ENCODE data around the gene SLC4A8. TPM values are rescaled to one million over a fixed set of nuclear protein-coding genes. Genes with fewer than 3 reads are reported as not detected.

SLC4A8 gene
- polyA plus RNA-seq, 2 of the 4 experiments (the other 2 are of a cell fraction), result 1.1 to 2.3 TPM

GRCh38 chr12:51388069-51388799, 36.4 kb upstream of the SLC4A8 start:
- POLR2A ChIA-PET, result no interaction called here
- FAIRE-seq, result no peak
- CTCF ChIA-PET, result interaction anchor here (1.8 to 1.9 kb wide), 2 partner anchors 17 to 33 kb away, joined by 4 to 9 read pairs; no protein-coding TSS in a partner anchor

GRCh38 chr12:51388846-51389245, 35.8 kb upstream of the SLC4A8 start:
- Histone ChIP-seq H3K4me2 (no peak overlapping the region), H3K4me1 (peaks cover 17% of the 10 kb centered on the region), H3K27ac (no peak overlapping the region; a peak in 1 of 6 replicates), H3K4me3 (no peak overlapping the region), H3K9me3 (no peaks in the 10 kb centered on the region)
- 92% methylated on average over 5 of the region's 5 CpGs for WGBS (ENCODE audit: missing lambda C conversion rate)
- DNase-seq (ENCODE audit: low read depth in 1 of 2, low spot score in 1 of 2), result no peak
- CTCF ChIA-PET, result interaction anchor here (1.2 to 1.9 kb wide), 4 partner anchors 17 to 503 kb away, joined by 3 to 9 read pairs (median 6); no protein-coding TSS in a partner anchor
- no peak for ATAC-seq
- POLR2A ChIA-PET, result no interaction called here
- FAIRE-seq, result no peak
- TF ChIP-seq TP53 (CRISPR knock-in tag; IDR thresholded peaks at IDR 0.05) (no peak), GATA3 (IDR thresholded peaks at IDR 0.05; ENCODE audit: borderline replicate concordance) (no peak), NR3C1 (IDR thresholded peaks at IDR 0.05) (no peak), MYC (IDR thresholded peaks at IDR 0.05; ENCODE audit: borderline replicate concordance, low read length) (no peak), MAX (IDR thresholded peaks at IDR 0.05) (no peak), RFX5 (IDR thresholded peaks at IDR 0.05) (no peak), ELK1 (IDR thresholded peaks at IDR 0.05; ENCODE audit: low read depth, low read length) (no peak), CBX2 (IDR thresholded peaks at IDR 0.05; ENCODE audit: borderline replicate concordance, low read depth) (no peak), SMC3 (IDR thresholded peaks at IDR 0.05) (no peak), NPAS2 (CRISPR knock-in tag; IDR thresholded peaks at IDR 0.05; ENCODE audit: borderline replicate concordance) (no peak), NFE2L2 (conservative IDR thresholded peaks at IDR 0.05; ENCODE audit: low read length) (no peak), MAZ (IDR thresholded peaks at IDR 0.05; ENCODE audit: borderline replicate concordance, low read depth, low read length) (no peak), HEYL (CRISPR knock-in tag; IDR thresholded peaks at IDR 0.05) (no peak), POLR2AphosphoS2 (conservative IDR thresholded peaks at IDR 0.05; ENCODE audit: low read length) (no peak)

More at GRCh38 chr12:51388069-51388799, 36.4 kb upstream of the SLC4A8 start:
- ATAC-seq (peak in 1 of 2 experiments; percentile 5; a peak in 1 of 6 replicates), DNase-seq (ENCODE audit: low read depth in 1 of 2, low spot score in 1 of 2) (peak in 1 of 2 experiments; percentile 31)
- peaks cover 20% of the 10 kb centered on the region for H3K4me1 ChIP-seq
- H3K27ac ChIP-seq, result peak overlapping the region; percentile 21 to 73; a peak in 4 of 6 replicates
- peak overlapping the region; percentile 48 for H3K4me2 ChIP-seq
- no peak overlapping the region for H3K4me3 ChIP-seq
- TF ChIP-seq SREBF2 (IDR thresholded peaks at IDR 0.05) (no peak), RNF2 (IDR thresholded peaks at IDR 0.05; ENCODE audit: borderline replicate concordance, low read depth) (no peak), ZFP36 (IDR thresholded peaks at IDR 0.05; ENCODE audit: borderline replicate concordance, partially characterized antibody) (no peak), CHD2 (IDR thresholded peaks at IDR 0.05; ENCODE audit: low read length, partially characterized antibody) (no peak), HDAC2 (IDR thresholded peaks at IDR 0.05) (no peak), EHF (CRISPR knock-in tag; IDR thresholded peaks at IDR 0.05) (no peak), USF2 (IDR thresholded peaks at IDR 0.05) (no peak), HES2 (IDR thresholded peaks at IDR 0.05) (no peak), POLR2AphosphoS2 (conservative IDR thresholded peaks at IDR 0.05; ENCODE audit: low read length) (no peak), PHF8 (IDR thresholded peaks at IDR 0.05; ENCODE audit: borderline replicate concordance, low read depth) (no peak), HMGXB4 (CRISPR knock-in tag; IDR thresholded peaks at IDR 0.05; ENCODE audit: borderline replicate concordance) (no peak), RFX5 (IDR thresholded peaks at IDR 0.05) (no peak), BCL3 (IDR thresholded peaks at IDR 0.05) (no peak), HOXA7 (CRISPR knock-in tag; IDR thresholded peaks at IDR 0.05) (no peak), HOXB5 (CRISPR knock-in tag; IDR thresholded peaks at IDR 0.05) (no peak), GATA3 (IDR thresholded peaks at IDR 0.05; ENCODE audit: borderline replicate concordance) (no peak)
- 58% methylated on average over 10 of the region's 10 CpGs for WGBS (ENCODE audit: missing lambda C conversion rate)
- H3K9me3 ChIP-seq, result no peaks in the 10 kb centered on the region
